ENCODE measurements around the gene DPF1.

DNA sequence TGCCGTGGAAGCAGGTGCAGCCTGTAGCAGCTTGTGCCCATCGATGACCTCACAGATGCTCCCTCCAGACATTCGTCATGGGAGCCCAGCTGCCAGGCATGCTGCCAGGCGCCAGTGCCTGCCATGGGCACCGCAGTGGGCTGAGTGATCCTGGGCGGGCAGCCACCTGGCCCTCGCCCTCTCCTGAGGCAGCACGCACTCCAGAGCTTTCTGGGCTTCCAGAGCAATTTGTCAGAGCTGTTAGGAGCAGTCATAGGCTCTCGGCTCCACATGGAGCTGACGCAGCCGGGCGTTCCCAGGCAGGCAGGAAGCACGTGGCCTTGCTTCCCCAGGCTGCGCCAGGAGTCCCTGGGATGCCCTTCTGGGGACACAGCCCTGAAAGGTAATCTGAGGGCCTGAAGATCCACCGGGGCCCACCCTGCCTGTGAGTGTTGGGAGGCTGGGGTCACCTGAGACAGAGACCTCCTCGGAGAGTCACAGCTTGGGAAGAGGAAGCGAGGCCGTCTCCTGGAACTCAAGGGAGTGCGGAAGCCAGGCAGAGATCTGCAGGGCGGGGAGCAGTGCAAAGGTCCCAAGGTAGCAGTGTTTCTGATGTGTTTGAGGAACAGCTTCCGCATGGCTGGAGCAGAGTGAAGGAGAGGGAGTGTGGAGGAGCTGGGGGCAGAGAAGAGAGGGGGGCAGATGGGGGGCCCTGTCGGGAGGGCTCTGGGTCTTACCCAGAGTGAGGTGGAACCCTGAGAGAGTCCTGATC lies 50.6 kb downstream of the DPF1 start:
- TF ChIP-seq, protein P1, sequence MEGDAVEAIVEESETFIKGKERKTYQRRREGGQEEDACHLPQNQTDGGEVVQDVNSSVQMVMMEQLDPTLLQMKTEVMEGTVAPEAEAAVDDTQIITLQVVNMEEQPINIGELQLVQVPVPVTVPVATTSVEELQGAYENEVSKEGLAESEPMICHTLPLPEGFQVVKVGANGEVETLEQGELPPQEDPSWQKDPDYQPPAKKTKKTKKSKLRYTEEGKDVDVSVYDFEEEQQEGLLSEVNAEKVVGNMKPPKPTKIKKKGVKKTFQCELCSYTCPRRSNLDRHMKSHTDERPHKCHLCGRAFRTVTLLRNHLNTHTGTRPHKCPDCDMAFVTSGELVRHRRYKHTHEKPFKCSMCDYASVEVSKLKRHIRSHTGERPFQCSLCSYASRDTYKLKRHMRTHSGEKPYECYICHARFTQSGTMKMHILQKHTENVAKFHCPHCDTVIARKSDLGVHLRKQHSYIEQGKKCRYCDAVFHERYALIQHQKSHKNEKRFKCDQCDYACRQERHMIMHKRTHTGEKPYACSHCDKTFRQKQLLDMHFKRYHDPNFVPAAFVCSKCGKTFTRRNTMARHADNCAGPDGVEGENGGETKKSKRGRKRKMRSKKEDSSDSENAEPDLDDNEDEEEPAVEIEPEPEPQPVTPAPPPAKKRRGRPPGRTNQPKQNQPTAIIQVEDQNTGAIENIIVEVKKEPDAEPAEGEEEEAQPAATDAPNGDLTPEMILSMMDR (IDR thresholded peaks at IDR 0.05) = no peak
- no peak for TF ChIP-seq POLR2AphosphoS5 (IDR thresholded peaks at IDR 0.05)
- TF ChIP-seq POLR2A (IDR thresholded peaks at IDR 0.05) = no peak
